Measurements from ENCODE around the gene PEX14.
A peak's percentile ranks its signal among the peaks of the same experiment; 100 is the strongest.

PEX14 gene

GRCh38 chr1:10671090-10671489 is 196.3 kb downstream of the PEX14 start:
- Histone ChIP-seq H3K9ac (0 out of 2 replicates have a peak overlapping the region, but pooled peaks have one; percentile 38), H3K27ac (0 out of 2 replicates have a peak overlapping the region, but pooled peaks have one; percentile 12), H3K36me3 (no peaks in the 10 kb centered on the region), H3K9me3 (no peaks in the 10 kb centered on the region), H3K4me1 (peaks cover 50% of the 10 kb centered on the region), H3K4me2 (peak overlapping the region; percentile 84), H3K27me3 (no peaks in the 10 kb centered on the region), H4K20me1 (peaks cover 30% of the 10 kb centered on the region; the same call in 1 of the 2 replicates), H3K4me3 (no peak overlapping the region)
- TF ChIP-seq Cebpa-rat (IDR thresholded peaks at IDR 0.05): no peak

GRCh38 chr1:10671622-10672342 is 197.0 kb downstream of the PEX14 start:
- Histone ChIP-seq H3K27ac (no peak overlapping the region), H3K4me3 (no peak overlapping the region), H4K20me1 (peaks cover 34% of the 10 kb centered on the region; the same call in 1 of the 2 replicates), H3K27me3 (no peaks in the 10 kb centered on the region), H3K9me3 (no peaks in the 10 kb centered on the region), H3K36me3 (no peaks in the 10 kb centered on the region), H3K9ac (no peak overlapping the region), H3K4me2 (peak overlapping the region; percentile 84), H3K4me1 (peaks cover 56% of the 10 kb centered on the region)
- TF ChIP-seq Cebpa-rat (IDR thresholded peaks at IDR 0.05): no peak

GRCh38 chr1:10672343-10673050 is 197.7 kb downstream of the PEX14 start:
- no peak for TF ChIP-seq Cebpa-rat (IDR thresholded peaks at IDR 0.05)
- no peak overlapping the region for H3K4me3 ChIP-seq
- no peak overlapping the region for H3K27ac ChIP-seq
- no peak overlapping the region for H3K4me2 ChIP-seq
- H3K4me1 ChIP-seq: peaks cover 56% of the 10 kb centered on the region
- peaks cover 37% of the 10 kb centered on the region; the same call in 1 of the 2 replicates for H4K20me1 ChIP-seq
- no peak overlapping the region for H3K9ac ChIP-seq
- H3K36me3 ChIP-seq: no peaks in the 10 kb centered on the region
- H3K27me3 ChIP-seq: no peaks in the 10 kb centered on the region
- H3K9me3 ChIP-seq: no peaks in the 10 kb centered on the region

GRCh38 chr1:10673109-10673711 is 198.5 kb downstream of the PEX14 start:
- Histone ChIP-seq H3K9ac (no peak overlapping the region), H3K4me2 (no peak overlapping the region), H3K27ac (no peak overlapping the region), H4K20me1 (peaks cover 41% of the 10 kb centered on the region; the same call in 1 of the 2 replicates), H3K36me3 (no peaks in the 10 kb centered on the region), H3K9me3 (no peaks in the 10 kb centered on the region), H3K27me3 (no peaks in the 10 kb centered on the region), H3K4me3 (no peak overlapping the region), H3K4me1 (peaks cover 59% of the 10 kb centered on the region)
- TF ChIP-seq Cebpa-rat (IDR thresholded peaks at IDR 0.05): no peak

- H3K4me3 ChIP-seq: no peak overlapping the region
- peaks cover 39% of the 10 kb centered on the region; the same call in 1 of the 2 replicates for H4K20me1 ChIP-seq
- no peaks in the 10 kb centered on the region for H3K27me3 ChIP-seq
- H3K4me1 ChIP-seq: peaks cover 60% of the 10 kb centered on the region
- no peaks in the 10 kb centered on the region for H3K36me3 ChIP-seq
- no peak for TF ChIP-seq Cebpa-rat (IDR thresholded peaks at IDR 0.05)
- H3K27ac ChIP-seq: no peak overlapping the region
- no peak overlapping the region for H3K9ac ChIP-seq
- no peaks in the 10 kb centered on the region for H3K9me3 ChIP-seq
- no peak overlapping the region for H3K4me2 ChIP-seq
These were observed 199.5 kb downstream of the PEX14 start for GRCh38 chr1:10674222-10674621.

- Histone ChIP-seq H3K9me3 (no peaks in the 10 kb centered on the region), H3K36me3 (no peaks in the 10 kb centered on the region), H3K4me1 (peaks cover 62% of the 10 kb centered on the region), H3K9ac (no peak overlapping the region), H3K27me3 (no peaks in the 10 kb centered on the region), H3K4me2 (no peak overlapping the region), H4K20me1 (peaks cover 41% of the 10 kb centered on the region; the same call in 1 of the 2 replicates), H3K27ac (no peak overlapping the region), H3K4me3 (no peak overlapping the region)
- TF ChIP-seq Cebpa-rat (IDR thresholded peaks at IDR 0.05): no peak
These were observed 200.2 kb downstream of the PEX14 start for GRCh38 chr1:10674700-10675609.

- peak overlapping the region; percentile 79 for H3K4me2 ChIP-seq
- TF ChIP-seq Cebpa-rat (IDR thresholded peaks at IDR 0.05): no peak
- H3K36me3 ChIP-seq: no peaks in the 10 kb centered on the region
- no peak overlapping the region for H3K4me3 ChIP-seq
- H3K9me3 ChIP-seq: no peaks in the 10 kb centered on the region
- peaks cover 62% of the 10 kb centered on the region for H3K4me1 ChIP-seq
- no peak overlapping the region for H3K27ac ChIP-seq
- peaks cover 41% of the 10 kb centered on the region; the same call in 1 of the 2 replicates for H4K20me1 ChIP-seq
- H3K27me3 ChIP-seq: no peaks in the 10 kb centered on the region
- H3K9ac ChIP-seq: no peak overlapping the region
These were observed 201.1 kb downstream of the PEX14 start for GRCh38 chr1:10675813-10676212.

GRCh38 chr1:10676963-10677362 is 202.2 kb downstream of the PEX14 start:
- Histone ChIP-seq H3K27ac (peak overlapping the region; percentile 43), H3K9me3 (no peaks in the 10 kb centered on the region), H3K4me1 (peaks cover 63% of the 10 kb centered on the region), H3K36me3 (no peaks in the 10 kb centered on the region), H3K9ac (peak overlapping the region; percentile 45), H3K4me2 (peak overlapping the region; percentile 79), H3K27me3 (no peaks in the 10 kb centered on the region), H4K20me1 (peaks cover 41% of the 10 kb centered on the region; the same call in 1 of the 2 replicates), H3K4me3 (no peak overlapping the region; the same call in 1 of the 2 replicates)
- no peak for TF ChIP-seq Cebpa-rat (IDR thresholded peaks at IDR 0.05)

Measured in BLaER1 (cell line).